ENCODE data around the gene RASSF1. TPM values are rescaled to one million over a fixed set of nuclear protein-coding genes. Genes with fewer than 3 reads are reported as not detected.
A peak's percentile ranks its signal among the peaks of the same experiment; 100 is the strongest.

Gene RASSF1
- total RNA-seq, 4 donors from 2014 or later = 33.9 to 63.3 (median 39.7) TPM

- Histone ChIP-seq H3K9me3 (no peaks in the 10 kb centered on the region), H3K27me3 (no peaks in the 10 kb centered on the region), H3K4me1 (peaks cover 57% of the 10 kb centered on the region), H3K27ac (peak within 1 kb of the TSS; percentile 97), H3K36me3 (peaks cover 44% of the 10 kb centered on the region), H3K4me3 (peak within 1 kb of the TSS; percentile 87)
- TF ChIP-seq POLR2AphosphoS5 (IDR thresholded peaks at IDR 0.05) (peak in 2 of 3 donors; percentile 6 to 68), POLR2A (IDR thresholded peaks at IDR 0.05) (peak in 1 of 2 donors; percentile 37), EP300 (IDR thresholded peaks at IDR 0.05) (no peak)
- TF ChIP-seq, protein P1, sequence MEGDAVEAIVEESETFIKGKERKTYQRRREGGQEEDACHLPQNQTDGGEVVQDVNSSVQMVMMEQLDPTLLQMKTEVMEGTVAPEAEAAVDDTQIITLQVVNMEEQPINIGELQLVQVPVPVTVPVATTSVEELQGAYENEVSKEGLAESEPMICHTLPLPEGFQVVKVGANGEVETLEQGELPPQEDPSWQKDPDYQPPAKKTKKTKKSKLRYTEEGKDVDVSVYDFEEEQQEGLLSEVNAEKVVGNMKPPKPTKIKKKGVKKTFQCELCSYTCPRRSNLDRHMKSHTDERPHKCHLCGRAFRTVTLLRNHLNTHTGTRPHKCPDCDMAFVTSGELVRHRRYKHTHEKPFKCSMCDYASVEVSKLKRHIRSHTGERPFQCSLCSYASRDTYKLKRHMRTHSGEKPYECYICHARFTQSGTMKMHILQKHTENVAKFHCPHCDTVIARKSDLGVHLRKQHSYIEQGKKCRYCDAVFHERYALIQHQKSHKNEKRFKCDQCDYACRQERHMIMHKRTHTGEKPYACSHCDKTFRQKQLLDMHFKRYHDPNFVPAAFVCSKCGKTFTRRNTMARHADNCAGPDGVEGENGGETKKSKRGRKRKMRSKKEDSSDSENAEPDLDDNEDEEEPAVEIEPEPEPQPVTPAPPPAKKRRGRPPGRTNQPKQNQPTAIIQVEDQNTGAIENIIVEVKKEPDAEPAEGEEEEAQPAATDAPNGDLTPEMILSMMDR (IDR thresholded peaks at IDR 0.05) = no peak
- peak; percentile 98 for DNase-seq (ENCODE audit: low spot score in 2 of 2)
- 1% methylated on average over 37 of the region's 64 CpGs for WGBS
Observed at GRCh38 chr3:50350527-50351322, 10.1 kb upstream of the RASSF1 start, which contains the start of the genes CYB561D2 and NPRL2. Gene CYB561D2, plus strand, starts transcription at chr3:50350862. Its CDS starts 572 bp downstream, at chr3:50351434. Gene NPRL2, minus strand, starts transcription at chr3:50350775. Its CDS starts 123 bp downstream, at chr3:50350652.

DNA sequence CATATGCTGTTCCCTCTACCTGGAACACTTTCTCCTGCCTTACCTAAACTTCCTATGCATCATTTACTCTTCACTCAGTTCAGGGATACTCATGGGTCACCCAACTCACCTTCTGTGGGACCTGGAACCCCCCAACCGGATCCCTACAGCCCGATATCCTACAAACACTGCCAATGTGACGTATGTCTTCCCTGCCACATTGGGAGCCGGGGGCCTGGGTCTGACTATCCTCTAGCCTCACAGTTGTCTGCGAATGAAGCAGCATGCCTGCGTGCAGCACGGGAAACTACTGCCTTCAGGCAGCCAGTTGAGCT, 9.5 kb upstream of the RASSF1 start:
- Histone ChIP-seq H3K27me3 (no peaks in the 10 kb centered on the region), H3K4me1 (peaks cover 57% of the 10 kb centered on the region), H3K4me3 (peak overlapping the region; percentile 87), H3K9me3 (no peaks in the 10 kb centered on the region), H3K36me3 (peaks cover 38% of the 10 kb centered on the region), H3K27ac (peak overlapping the region; percentile 97)
- WGBS = 0% methylated on average over 5 of the region's 7 CpGs
- DNase-seq (ENCODE audit: low spot score in 2 of 2) = no peak
- TF ChIP-seq EP300 (IDR thresholded peaks at IDR 0.05) = no peak
- TF ChIP-seq, protein P1 (IDR thresholded peaks at IDR 0.05) = no peak
- no peak for TF ChIP-seq POLR2AphosphoS5 (IDR thresholded peaks at IDR 0.05)
- no peak for TF ChIP-seq POLR2A (IDR thresholded peaks at IDR 0.05)

DNA sequence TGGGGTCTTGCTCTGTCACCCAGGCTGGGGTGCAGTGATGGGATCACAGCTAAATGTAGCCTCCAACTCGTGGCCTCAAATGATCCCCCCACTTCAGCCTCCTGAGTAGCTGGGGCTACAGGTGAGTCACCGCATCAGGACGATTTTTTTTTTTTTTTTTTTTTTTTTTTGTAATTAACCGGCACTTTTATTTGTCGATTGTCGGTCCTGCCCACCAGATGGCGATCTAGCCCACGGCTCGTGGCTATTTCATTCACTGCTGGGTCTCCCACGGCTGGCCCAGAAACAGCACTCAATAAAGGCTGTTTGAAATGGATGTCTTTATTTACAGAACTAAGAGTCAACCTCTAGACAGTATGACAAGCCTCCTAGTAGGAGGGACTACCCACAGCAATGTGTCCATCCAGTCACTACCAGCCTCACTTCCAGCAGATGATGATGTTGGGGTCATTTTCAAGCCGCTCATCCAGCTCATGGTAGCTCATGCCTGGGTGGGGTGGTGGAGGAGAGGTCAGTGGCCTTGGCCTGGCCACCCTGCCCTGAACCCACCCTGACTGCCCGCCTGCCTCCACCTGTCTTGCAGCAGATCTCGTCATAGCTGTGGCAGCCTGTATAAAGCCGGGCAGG, 6.7 kb upstream of the RASSF1 start:
- H3K4me3 ChIP-seq = no peak overlapping the region
- H3K4me1 ChIP-seq = peaks cover 51% of the 10 kb centered on the region
- no peak overlapping the region for H3K27ac ChIP-seq
- no peak for DNase-seq (ENCODE audit: low spot score in 2 of 2)
- no peaks in the 10 kb centered on the region for H3K27me3 ChIP-seq
- 24% methylated on average over 14 of the region's 14 CpGs for WGBS
- peaks cover 14% of the 10 kb centered on the region for H3K36me3 ChIP-seq
- H3K9me3 ChIP-seq = no peaks in the 10 kb centered on the region
- TF ChIP-seq EP300 (IDR thresholded peaks at IDR 0.05) = no peak
- no peak for TF ChIP-seq POLR2A (IDR thresholded peaks at IDR 0.05)
- TF ChIP-seq POLR2AphosphoS5 (IDR thresholded peaks at IDR 0.05) = no peak
- TF ChIP-seq, protein P1 (IDR thresholded peaks at IDR 0.05) = peak; percentile 36 to 39

DNA sequence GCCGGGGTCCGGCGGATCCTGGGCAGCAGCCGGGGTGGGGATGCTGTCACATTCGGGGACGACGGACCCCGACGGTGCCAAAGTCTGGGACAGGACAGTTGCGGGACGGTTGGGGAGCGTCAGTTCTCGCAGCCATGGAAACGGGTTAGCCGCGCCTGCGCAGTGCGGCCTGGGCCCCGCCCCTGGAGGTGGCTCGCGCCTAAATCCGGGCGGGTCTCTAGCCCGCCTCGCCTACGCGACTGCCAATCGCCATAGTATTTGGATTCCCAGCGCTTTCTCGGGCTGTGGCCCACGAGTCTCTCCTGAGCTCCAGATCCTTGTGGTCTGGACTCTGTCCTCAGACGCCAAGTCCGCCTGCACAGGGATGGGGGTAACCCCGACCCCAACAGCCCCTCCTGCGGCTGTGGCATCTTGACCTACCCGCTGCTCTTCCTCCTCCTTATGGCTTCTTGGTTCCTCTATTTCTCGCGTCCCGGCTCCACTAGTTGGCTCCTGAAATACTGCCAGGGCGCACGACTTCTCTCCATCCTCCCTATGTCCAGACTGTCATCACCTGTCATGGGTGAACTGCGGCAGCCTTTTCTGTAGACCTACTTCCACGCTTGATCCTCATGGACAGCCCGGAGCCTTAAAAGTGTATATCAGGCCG, 5.1 kb upstream of the RASSF1 start, which contains the start of gene ZMYND10:
TSS of gene ZMYND10 (minus strand) at position 147 of the 649 bp plus-strand sequence. CDS start 153 bp downstream, outside the sequence.
- Histone ChIP-seq H3K9me3 (no peaks in the 10 kb centered on the region), H3K4me1 (peaks cover 56% of the 10 kb centered on the region), H3K27me3 (no peaks in the 10 kb centered on the region), H3K4me3 (peak within 1 kb of the TSS; percentile 51), H3K36me3 (peaks cover 14% of the 10 kb centered on the region), H3K27ac (no peak within 1 kb of the TSS)
- no peak for DNase-seq (ENCODE audit: low spot score in 2 of 2)
- TF ChIP-seq EP300 (IDR thresholded peaks at IDR 0.05) (no peak), POLR2A (IDR thresholded peaks at IDR 0.05) (no peak), POLR2AphosphoS5 (IDR thresholded peaks at IDR 0.05) (no peak)
- TF ChIP-seq, protein P1 (IDR thresholded peaks at IDR 0.05) = no peak
- WGBS = 30% methylated on average over 14 of the region's 45 CpGs

Measured in suprapubic skin (tissue), 4 donors.